ENCODE data around the gene PTGER1.
"Not testable (repeated sequence)": the region's sequence is repeated elsewhere in the genome, so short reads cannot be mapped to it uniquely, and the experiment has no call there.

PTGER1 gene

GRCh38 chr19:14510311-14511228, 35.4 kb upstream of the PTGER1 start:
- peak in 1 of 2 experiments; percentile 34 for DNase-seq
- TF ChIP-seq POLR2A (IDR thresholded peaks at IDR 0.05; ENCODE audit: low read length) (no peak), GATA1 (IDR thresholded peaks at IDR 0.05; ENCODE audit: low read depth, low read length) (no peak)

- no peak for DNase-seq
- TF ChIP-seq GATA1 (IDR thresholded peaks at IDR 0.05; ENCODE audit: low read depth, low read length) (no peak), POLR2A (IDR thresholded peaks at IDR 0.05; ENCODE audit: low read length) (no peak)
These were observed 32.8 kb upstream of the PTGER1 start for GRCh38 chr19:14507704-14508542.

- TF ChIP-seq POLR2A (IDR thresholded peaks at IDR 0.05; ENCODE audit: low read length) (no peak), GATA1 (IDR thresholded peaks at IDR 0.05; ENCODE audit: low read depth, low read length) (no peak)
- peak; percentile 65 to 81 for DNase-seq
These were observed 30.5 kb upstream of the PTGER1 start for GRCh38 chr19:14505488-14506239.

GRCh38 chr19:14504575-14504974, 29.4 kb upstream of the PTGER1 start:
- DNase-seq = not testable (repeated sequence)

- no peak for DNase-seq
- TF ChIP-seq POLR2A (IDR thresholded peaks at IDR 0.05; ENCODE audit: low read length) = no peak
- no peak for TF ChIP-seq GATA1 (IDR thresholded peaks at IDR 0.05; ENCODE audit: low read depth, low read length)
These were observed 28.1 kb upstream of the PTGER1 start for GRCh38 chr19:14503285-14503684.

GRCh38 chr19:14502334-14503092, 27.4 kb upstream of the PTGER1 start:
- no peak for TF ChIP-seq POLR2A (IDR thresholded peaks at IDR 0.05; ENCODE audit: low read length)
- no peak for TF ChIP-seq GATA1 (IDR thresholded peaks at IDR 0.05; ENCODE audit: low read depth, low read length)

DNA sequence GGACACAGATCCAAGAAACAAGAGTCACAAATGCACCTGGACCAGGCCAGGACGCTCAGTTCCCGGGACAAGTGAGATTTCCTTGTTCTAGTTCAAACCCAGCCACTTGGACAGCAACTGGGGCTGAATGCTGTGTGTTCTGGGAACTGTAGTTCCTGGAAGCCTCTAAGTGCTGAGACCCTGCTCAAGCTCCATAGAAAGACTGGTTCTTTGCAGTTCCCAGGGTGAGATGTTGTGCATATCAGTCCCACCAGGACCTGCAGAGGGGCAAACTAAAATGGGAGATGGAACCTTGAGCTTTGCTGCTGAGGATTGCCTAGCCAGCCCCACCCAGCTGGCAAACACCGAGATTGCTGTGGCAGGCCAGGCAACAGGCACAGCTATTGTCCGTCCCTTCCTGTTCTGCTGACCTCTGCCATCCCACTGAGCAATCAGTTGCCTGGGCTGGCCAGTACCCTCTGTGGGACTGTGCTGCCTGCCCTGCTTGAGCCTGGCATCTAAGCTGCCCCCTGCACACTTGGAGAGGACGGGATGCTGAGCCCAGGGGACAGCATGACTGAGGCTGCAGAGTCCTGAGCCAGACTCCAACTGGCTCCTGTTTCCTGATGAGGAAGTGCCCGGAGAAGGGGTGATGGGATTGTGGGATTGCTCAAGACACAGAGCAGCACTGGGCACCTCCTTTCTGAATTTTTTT, 22.2 kb upstream of the PTGER1 start:
- no peak for DNase-seq

More at GRCh38 chr19:14502334-14503092, 27.4 kb upstream of the PTGER1 start:
- DNase-seq = no peak

DNA sequence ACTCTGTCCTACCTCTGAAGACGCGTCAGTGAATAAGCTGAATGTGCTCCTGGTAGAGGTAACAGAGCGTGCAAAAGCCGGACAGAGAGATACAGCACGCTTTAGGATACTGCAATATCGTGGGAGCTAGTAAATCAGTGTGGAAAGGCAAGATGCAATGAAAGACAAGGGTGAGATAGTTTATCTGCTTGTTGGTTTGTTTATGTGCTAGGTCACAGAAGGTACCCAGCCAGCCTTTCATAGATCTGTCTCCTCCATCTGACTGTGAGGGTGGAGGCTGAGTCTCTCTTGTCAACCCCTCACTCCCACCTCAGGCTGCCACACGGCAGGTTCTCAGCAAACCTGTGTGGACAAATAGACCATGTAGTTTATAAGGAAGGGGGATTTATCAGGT, 21.7 kb upstream of the PTGER1 start:
- peak in 1 of 2 experiments; percentile 17 for DNase-seq
- TF ChIP-seq GATA1 (IDR thresholded peaks at IDR 0.05; ENCODE audit: low read depth, low read length) (no peak), POLR2A (IDR thresholded peaks at IDR 0.05; ENCODE audit: low read length) (no peak)

More for the DNA sequence above, 22.2 kb upstream of the PTGER1 start:
- TF ChIP-seq GATA1 (IDR thresholded peaks at IDR 0.05; ENCODE audit: low read depth, low read length) = no peak
- no peak for TF ChIP-seq POLR2A (IDR thresholded peaks at IDR 0.05; ENCODE audit: low read length)

- TF ChIP-seq GATA1 (IDR thresholded peaks at IDR 0.05; ENCODE audit: low read depth, low read length) = no peak
- TF ChIP-seq POLR2A (IDR thresholded peaks at IDR 0.05; ENCODE audit: low read length) = no peak
- peak; percentile 87 to 91 for DNase-seq
These were observed 21.1 kb upstream of the PTGER1 start, which contains the start of gene GIPC1 for GRCh38 chr19:14496029-14496833. Gene GIPC1, minus strand, starts transcription at chr19:14496127. Its CDS starts 13,151 bp downstream, at chr19:14482976.

DNA sequence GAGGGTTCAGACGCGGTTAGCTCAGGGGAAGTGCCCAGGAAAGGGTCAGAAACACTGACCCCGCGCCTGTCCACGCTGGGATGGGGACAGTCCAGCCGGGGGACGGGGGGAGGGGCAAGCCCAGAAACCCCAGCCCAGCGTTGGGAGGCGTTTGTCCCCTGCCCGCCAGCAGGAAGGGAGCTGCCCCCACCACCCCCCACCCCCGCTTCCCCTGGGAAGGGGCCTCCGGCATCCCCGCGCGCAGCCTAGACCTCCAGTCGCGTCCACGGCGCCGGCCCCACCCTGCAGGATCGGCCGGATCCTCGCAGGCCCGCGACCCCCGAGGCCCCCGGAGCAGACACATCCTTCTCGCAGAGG, 20.5 kb upstream of the PTGER1 start:
- DNase-seq = no peak
- TF ChIP-seq GATA1 (IDR thresholded peaks at IDR 0.05; ENCODE audit: low read depth, low read length) (no peak), POLR2A (IDR thresholded peaks at IDR 0.05; ENCODE audit: low read length) (no peak)

- no peak for TF ChIP-seq GATA1 (IDR thresholded peaks at IDR 0.05; ENCODE audit: low read depth, low read length)
- TF ChIP-seq POLR2A (IDR thresholded peaks at IDR 0.05; ENCODE audit: low read length) = no peak
- no peak for DNase-seq
These were observed 19.9 kb upstream of the PTGER1 start for GRCh38 chr19:14494910-14495671.
